ENCODE measurements around the gene VWF. TPM values are rescaled to one million over a fixed set of nuclear protein-coding genes. Genes with fewer than 3 reads are reported as not detected.

Gene VWF
- total and polyA plus RNA-seq, 2 donors (not counting 3 experiments of a cell fraction or from before 2014, with no cell fraction given), result 1,041 to 2,328 TPM

DNA sequence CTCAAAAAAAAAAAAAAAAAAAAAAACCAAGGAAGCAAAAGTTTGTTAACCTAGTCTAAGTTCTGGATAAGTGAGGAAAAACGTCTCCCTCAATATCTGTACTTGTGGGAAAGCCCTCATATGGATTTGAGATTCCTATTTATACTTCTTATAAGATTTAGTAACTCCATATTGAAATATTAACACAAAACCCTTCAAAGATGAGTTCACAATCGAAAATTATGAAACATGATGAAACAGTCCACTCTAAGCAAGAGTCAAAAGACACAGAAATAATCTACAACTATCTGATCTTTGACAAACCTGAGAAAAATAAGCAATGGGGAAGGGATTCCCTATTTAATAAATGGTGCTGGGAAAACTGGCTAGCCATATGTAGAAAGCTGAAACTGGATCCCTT is 25.2 kb downstream of the VWF start:
- Histone ChIP-seq H3K9me3 (replicated peaks; ENCODE audit: control insufficient read depth, insufficient read depth, low read length) (no peaks in the 10 kb centered on the region), H3K4me3 (replicated peaks in 1 of 3; ENCODE audit: insufficient read depth in 1 of 3, low read depth in 1 of 3, low read length in 3 of 3) (no peak overlapping the region), H3K9ac (replicated peaks; ENCODE audit: extremely low read depth, insufficient read depth, low read length) (no peak overlapping the region), H3K4me2 (ENCODE audit: insufficient read depth, low read length) (no peak overlapping the region), H3K4me1 (ENCODE audit: control insufficient read depth, extremely low read depth, insufficient read depth, low read length) (peaks cover 46% of the 10 kb centered on the region), H3K9me1 (replicated peaks; ENCODE audit: control insufficient read depth, extremely low read depth, insufficient read depth, low read length) (no peaks in the 10 kb centered on the region), H3K36me3 (ENCODE audit: control insufficient read depth in 2 of 2, extremely low read depth in 1 of 2, insufficient read depth in 2 of 2, low read length in 2 of 2) (peaks cover 38 to 41% of the 10 kb centered on the region in 2 experiments), H2AFZ (ENCODE audit: low read depth, low read length) (no peak overlapping the region), H3K27me3 (ENCODE audit: control insufficient read depth in 2 of 2, insufficient read depth in 2 of 2, low read length in 2 of 2) (no peaks in the 10 kb centered on the region), H4K20me1 (replicated peaks; ENCODE audit: control insufficient read depth, extremely low read depth, insufficient read depth, low read length) (peaks cover 6% of the 10 kb centered on the region), H3K79me2 (ENCODE audit: control insufficient read depth, insufficient read depth, low read length) (peaks cover 48% of the 10 kb centered on the region), H3K27ac (ENCODE audit: insufficient read depth, low read depth, low read length) (no peak overlapping the region)
- DNase-seq (ENCODE audit: low read depth, low spot score) (no peak), FAIRE-seq (no peak)
- dilution Hi-C loops (cut with MboI; ENCODE audit: extremely low pct_ligation_motif_present, low sequenced_read_pairs), result no loop called here
- ChIA-PET CTCF (no interaction called here), POLR2A (no interaction called here)
- TF ChIP-seq, protein P1, sequence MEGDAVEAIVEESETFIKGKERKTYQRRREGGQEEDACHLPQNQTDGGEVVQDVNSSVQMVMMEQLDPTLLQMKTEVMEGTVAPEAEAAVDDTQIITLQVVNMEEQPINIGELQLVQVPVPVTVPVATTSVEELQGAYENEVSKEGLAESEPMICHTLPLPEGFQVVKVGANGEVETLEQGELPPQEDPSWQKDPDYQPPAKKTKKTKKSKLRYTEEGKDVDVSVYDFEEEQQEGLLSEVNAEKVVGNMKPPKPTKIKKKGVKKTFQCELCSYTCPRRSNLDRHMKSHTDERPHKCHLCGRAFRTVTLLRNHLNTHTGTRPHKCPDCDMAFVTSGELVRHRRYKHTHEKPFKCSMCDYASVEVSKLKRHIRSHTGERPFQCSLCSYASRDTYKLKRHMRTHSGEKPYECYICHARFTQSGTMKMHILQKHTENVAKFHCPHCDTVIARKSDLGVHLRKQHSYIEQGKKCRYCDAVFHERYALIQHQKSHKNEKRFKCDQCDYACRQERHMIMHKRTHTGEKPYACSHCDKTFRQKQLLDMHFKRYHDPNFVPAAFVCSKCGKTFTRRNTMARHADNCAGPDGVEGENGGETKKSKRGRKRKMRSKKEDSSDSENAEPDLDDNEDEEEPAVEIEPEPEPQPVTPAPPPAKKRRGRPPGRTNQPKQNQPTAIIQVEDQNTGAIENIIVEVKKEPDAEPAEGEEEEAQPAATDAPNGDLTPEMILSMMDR (IDR thresholded peaks at IDR 0.05; ENCODE audit: extremely low read depth in 1 of 2, insufficient read depth in 1 of 2, low read depth in 1 of 2, low read length in 2 of 2), result no peak
- TF ChIP-seq GATA2 (IDR thresholded peaks at IDR 0.05; ENCODE audit: insufficient read depth, insufficient read length, low read depth, low read length) (no peak), POLR2A (IDR thresholded peaks at IDR 0.05; ENCODE audit: low read depth, low read length) (no peak), FOS (IDR thresholded peaks at IDR 0.05; ENCODE audit: borderline replicate concordance, insufficient read depth, low read length) (no peak), POLR2AphosphoS5 (IDR thresholded peaks at IDR 0.05; ENCODE audit: insufficient read depth, low read depth, low read length) (no peak), JUN (IDR thresholded peaks at IDR 0.05; ENCODE audit: borderline replicate concordance, insufficient read depth, insufficient read length, low read depth) (no peak), MYC (IDR thresholded peaks at IDR 0.05; ENCODE audit: low read depth, low read length) (no peak), EZH2 (IDR thresholded peaks at IDR 0.05; ENCODE audit: borderline replicate concordance, low read depth, low read length, severe bottlenecking) (no peak)
- TF ChIP-seq, protein P2, sequence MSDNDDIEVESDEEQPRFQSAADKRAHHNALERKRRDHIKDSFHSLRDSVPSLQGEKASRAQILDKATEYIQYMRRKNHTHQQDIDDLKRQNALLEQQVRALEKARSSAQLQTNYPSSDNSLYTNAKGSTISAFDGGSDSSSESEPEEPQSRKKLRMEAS (IDR thresholded peaks at IDR 0.05; ENCODE audit: insufficient read depth, insufficient read length), result no peak
- BruUV-seq (replicated peaks), result no TSS peak
- intact Hi-C loops (cut with micrococcal nuclease), result no loop called here

Measured in endothelial cell of umbilical vein (primary cell).